HG02938 (cell line): ENCODE measurements around the gene CMIP.

Source experiments
- ATAC-seq: cut with Tn5 transposase; IDR thresholded peaks from one replicate; pipeline ENCODE4 v1.9.1; 2021; ENCODE audit warnings: mild to moderate bottlenecking, moderate library complexity; ENCODE audit not compliant: unreplicated experiment

The CMIP gene

GRCh38 chr16:81649561-81650184 is 205.1 kb downstream of the CMIP start:
- ATAC-seq = no peak

- no peak for ATAC-seq
These were observed 205.7 kb downstream of the CMIP start for GRCh38 chr16:81650281-81650680.

- no peak for ATAC-seq
These were observed 206.5 kb downstream of the CMIP start for GRCh38 chr16:81650982-81651562.

- ATAC-seq = no peak
These were observed 207.4 kb downstream of the CMIP start for GRCh38 chr16:81651758-81652718.

GRCh38 chr16:81652798-81653505 is 208.3 kb downstream of the CMIP start:
- ATAC-seq = no peak

GRCh38 chr16:81654346-81654745 is 209.7 kb downstream of the CMIP start:
- no peak for ATAC-seq

- ATAC-seq = no peak
These were observed 211.0 kb downstream of the CMIP start for GRCh38 chr16:81655469-81656162.

GRCh38 chr16:81657224-81657623 is 212.6 kb downstream of the CMIP start:
- no peak for ATAC-seq

GRCh38 chr16:81657781-81658180 is 213.2 kb downstream of the CMIP start:
- no peak for ATAC-seq

GRCh38 chr16:81658373-81658772 is 213.8 kb downstream of the CMIP start:
- no peak for ATAC-seq

- no peak for ATAC-seq
These were observed 214.6 kb downstream of the CMIP start for GRCh38 chr16:81659249-81659648.

- no peak for ATAC-seq
These were observed 216.5 kb downstream of the CMIP start for GRCh38 chr16:81661082-81661481.

- ATAC-seq = no peak
These were observed 219.5 kb downstream of the CMIP start for GRCh38 chr16:81664153-81664552.

- no peak for ATAC-seq
These were observed 221.0 kb downstream of the CMIP start for GRCh38 chr16:81665588-81665987.

GRCh38 chr16:81666113-81666512 is 221.5 kb downstream of the CMIP start:
- no peak for ATAC-seq

- no peak for ATAC-seq
These were observed 223.9 kb downstream of the CMIP start for GRCh38 chr16:81668243-81669097.

- no peak for ATAC-seq
These were observed 225.1 kb downstream of the CMIP start for GRCh38 chr16:81669473-81670350.

- ATAC-seq = no peak
These were observed 227.4 kb downstream of the CMIP start for GRCh38 chr16:81671738-81672597.
